ENCODE results near the gene RAPSN. TPM values are rescaled to one million over a fixed set of nuclear protein-coding genes. Genes with fewer than 3 reads are reported as not detected.
A peak's percentile ranks its signal among the peaks of the same experiment; 100 is the strongest.

Gene RAPSN
- total RNA-seq, 1 donor from 2014 or later, result not detected

DNA sequence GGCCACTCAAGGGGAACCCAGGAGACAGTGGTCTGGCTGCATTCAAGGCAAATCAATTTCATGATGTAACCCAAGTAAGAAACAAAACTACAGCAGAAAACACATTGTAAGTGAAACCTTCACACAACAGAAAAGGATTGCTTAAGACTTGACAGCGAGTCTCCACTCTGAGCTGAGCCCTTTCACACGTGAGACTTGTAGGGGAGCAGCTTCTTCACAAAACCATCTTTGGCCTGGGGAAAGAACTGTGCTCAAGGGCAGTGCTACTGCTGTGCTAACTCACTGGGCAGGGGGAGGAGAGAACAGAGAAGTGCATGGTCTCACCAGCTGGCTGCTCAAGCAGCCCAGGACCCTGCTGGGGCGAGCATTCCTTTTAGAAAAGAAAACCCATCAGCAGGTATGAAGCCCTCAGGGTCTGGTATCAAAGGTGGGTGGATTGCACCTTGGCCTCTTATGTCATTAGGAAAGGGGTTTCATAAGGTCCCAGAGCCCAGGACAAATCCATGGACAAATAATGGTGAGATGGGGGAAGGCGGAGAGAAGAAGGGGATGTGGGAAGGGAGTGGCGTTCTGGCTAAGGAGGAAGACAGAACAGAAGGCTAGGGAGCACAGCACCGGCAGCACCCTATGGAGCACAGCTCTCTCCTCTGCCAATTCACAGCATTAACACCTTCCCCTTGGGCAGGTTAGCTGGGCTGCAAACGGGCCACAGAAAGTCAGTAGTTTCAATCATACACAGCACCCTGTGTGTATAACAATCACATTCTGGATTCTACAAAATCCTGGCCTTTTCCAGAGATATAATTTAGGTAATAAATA lies 20.6 kb upstream of the RAPSN start:
- no peaks in the 10 kb centered on the region for H3K27me3 Mint-ChIP-seq (ENCODE audit: insufficient read depth, low read depth)
- no peak for TF ChIP-seq EZH2phosphoT487 (IDR thresholded peaks at IDR 0.05)
- TF ChIP-seq EZH2 (IDR thresholded peaks at IDR 0.05), result no peak
- TF ChIP-seq, protein P1, sequence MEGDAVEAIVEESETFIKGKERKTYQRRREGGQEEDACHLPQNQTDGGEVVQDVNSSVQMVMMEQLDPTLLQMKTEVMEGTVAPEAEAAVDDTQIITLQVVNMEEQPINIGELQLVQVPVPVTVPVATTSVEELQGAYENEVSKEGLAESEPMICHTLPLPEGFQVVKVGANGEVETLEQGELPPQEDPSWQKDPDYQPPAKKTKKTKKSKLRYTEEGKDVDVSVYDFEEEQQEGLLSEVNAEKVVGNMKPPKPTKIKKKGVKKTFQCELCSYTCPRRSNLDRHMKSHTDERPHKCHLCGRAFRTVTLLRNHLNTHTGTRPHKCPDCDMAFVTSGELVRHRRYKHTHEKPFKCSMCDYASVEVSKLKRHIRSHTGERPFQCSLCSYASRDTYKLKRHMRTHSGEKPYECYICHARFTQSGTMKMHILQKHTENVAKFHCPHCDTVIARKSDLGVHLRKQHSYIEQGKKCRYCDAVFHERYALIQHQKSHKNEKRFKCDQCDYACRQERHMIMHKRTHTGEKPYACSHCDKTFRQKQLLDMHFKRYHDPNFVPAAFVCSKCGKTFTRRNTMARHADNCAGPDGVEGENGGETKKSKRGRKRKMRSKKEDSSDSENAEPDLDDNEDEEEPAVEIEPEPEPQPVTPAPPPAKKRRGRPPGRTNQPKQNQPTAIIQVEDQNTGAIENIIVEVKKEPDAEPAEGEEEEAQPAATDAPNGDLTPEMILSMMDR (IDR thresholded peaks at IDR 0.05), result no peak
- no peaks in the 10 kb centered on the region for H3K27me3 ChIP-seq
- peaks cover 62% of the 10 kb centered on the region for H3F3A ChIP-seq (ENCODE audit: low read depth)
- no peak overlapping the region for H3K4me3 ChIP-seq
- H3K36me3 Mint-ChIP-seq, result peaks cover 49% of the 10 kb centered on the region
- peak overlapping the region; percentile 50 for H3K27ac Mint-ChIP-seq
- no peak overlapping the region for H2AFZ ChIP-seq (replicated peaks)
- H3K4me2 ChIP-seq, result no peak overlapping the region
- no peaks in the 10 kb centered on the region for H3K9me3 ChIP-seq (ENCODE audit: low read depth)
- H3K9me3 Mint-ChIP-seq, result no peaks in the 10 kb centered on the region
- H3K36me3 ChIP-seq, result peaks cover 18% of the 10 kb centered on the region
- H4K20me1 ChIP-seq (ENCODE audit: low read depth), result peaks cover 42% of the 10 kb centered on the region
- peak overlapping the region; percentile 74 for H3K27ac ChIP-seq
- H3K4me1 ChIP-seq, result peaks cover 55% of the 10 kb centered on the region
- H3K9ac ChIP-seq, result no peak overlapping the region
- peaks cover 39% of the 10 kb centered on the region for H3K79me2 ChIP-seq (ENCODE audit: low read depth)
- no peak for DNase-seq (ENCODE audit: low spot score)
- no peak overlapping the region for H3K4me3 Mint-ChIP-seq
- peaks cover 44% of the 10 kb centered on the region for H3K4me1 Mint-ChIP-seq

DNA sequence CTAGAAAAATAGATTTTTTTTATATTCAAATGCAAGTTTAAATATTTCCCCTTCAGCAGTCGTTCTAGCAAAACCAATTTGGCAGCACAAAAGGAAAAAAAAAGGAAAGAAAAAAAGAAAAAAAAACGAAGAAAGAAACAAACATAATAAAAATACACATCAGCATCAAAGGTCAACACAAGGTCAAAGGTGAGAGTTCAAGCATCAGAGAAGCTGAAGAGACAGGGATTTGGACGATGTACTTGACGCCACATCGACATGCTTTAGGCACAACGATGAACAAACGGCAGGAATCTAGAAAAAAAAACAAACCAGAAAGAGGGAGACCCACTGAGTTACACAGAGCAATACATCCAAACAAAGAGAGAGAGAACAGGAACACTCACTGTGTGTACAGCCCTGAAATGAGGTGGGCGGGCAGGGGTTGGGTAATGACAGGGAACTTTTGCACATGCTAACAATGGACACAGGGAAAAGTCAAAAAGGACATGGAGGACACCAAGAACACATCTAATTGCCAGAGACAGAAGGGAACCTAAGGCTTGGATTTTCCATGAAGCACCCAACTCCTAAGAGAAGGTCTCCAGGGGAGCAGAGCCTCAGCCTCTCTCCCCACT lies 19.8 kb upstream of the RAPSN start:
- TF ChIP-seq EZH2 (IDR thresholded peaks at IDR 0.05), result no peak
- TF ChIP-seq EZH2phosphoT487 (IDR thresholded peaks at IDR 0.05), result no peak
- TF ChIP-seq, protein P1 (IDR thresholded peaks at IDR 0.05), result no peak
- H3K4me1 Mint-ChIP-seq, result peaks cover 47% of the 10 kb centered on the region
- H3F3A ChIP-seq (ENCODE audit: low read depth), result peaks cover 71% of the 10 kb centered on the region
- no peak overlapping the region for H3K4me3 Mint-ChIP-seq
- no peak overlapping the region for H3K4me3 ChIP-seq
- H3K4me1 ChIP-seq, result peaks cover 62% of the 10 kb centered on the region
- no peak overlapping the region for H2AFZ ChIP-seq (replicated peaks)
- peaks cover 43% of the 10 kb centered on the region for H3K79me2 ChIP-seq (ENCODE audit: low read depth)
- H3K4me2 ChIP-seq, result peak overlapping the region; percentile 58
- H3K9me3 ChIP-seq (ENCODE audit: low read depth), result no peaks in the 10 kb centered on the region
- H3K27me3 Mint-ChIP-seq (ENCODE audit: insufficient read depth, low read depth), result no peaks in the 10 kb centered on the region
- H3K27ac Mint-ChIP-seq, result peak overlapping the region; percentile 2
- DNase-seq (ENCODE audit: low spot score), result no peak
- H3K36me3 ChIP-seq, result peaks cover 18% of the 10 kb centered on the region
- peaks cover 42% of the 10 kb centered on the region for H4K20me1 ChIP-seq (ENCODE audit: low read depth)
- no peaks in the 10 kb centered on the region for H3K9me3 Mint-ChIP-seq
- no peaks in the 10 kb centered on the region for H3K27me3 ChIP-seq
- peaks cover 44% of the 10 kb centered on the region for H3K36me3 Mint-ChIP-seq
- peak overlapping the region; percentile 90 for H3K27ac ChIP-seq
- H3K9ac ChIP-seq, result no peak overlapping the region

DNA sequence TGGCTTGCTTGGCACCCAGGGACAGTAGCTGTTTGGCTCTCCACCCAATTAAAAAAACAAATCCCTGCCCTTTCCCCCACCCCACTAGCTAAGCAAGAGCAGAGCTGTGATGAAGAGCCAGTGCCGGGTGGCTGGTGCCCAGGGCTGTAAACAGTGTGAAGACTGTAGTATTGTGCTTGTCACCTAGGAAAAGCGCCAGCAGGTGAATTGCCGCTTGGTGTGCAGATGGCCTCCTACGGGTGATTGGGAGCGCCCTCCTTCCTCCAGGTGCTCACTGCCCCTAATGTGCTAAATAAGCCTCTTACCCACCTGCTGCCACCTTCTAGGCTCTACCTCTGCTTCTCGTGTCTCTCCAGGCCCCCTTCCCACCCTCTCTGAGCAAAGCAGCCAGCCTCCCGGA lies 18.4 kb upstream of the RAPSN start:
- peak overlapping the region; percentile 46 for H3K27ac Mint-ChIP-seq
- H3K4me3 Mint-ChIP-seq, result no peak overlapping the region
- H3K36me3 Mint-ChIP-seq, result peaks cover 35% of the 10 kb centered on the region
- Histone ChIP-seq H3K9me3 (ENCODE audit: low read depth) (no peaks in the 10 kb centered on the region), H3K4me2 (peak overlapping the region; percentile 58), H3K4me3 (no peak overlapping the region), H3K9ac (no peak overlapping the region), H3K36me3 (peaks cover 8% of the 10 kb centered on the region), H3K27me3 (no peaks in the 10 kb centered on the region), H4K20me1 (ENCODE audit: low read depth) (peaks cover 42% of the 10 kb centered on the region), H3F3A (ENCODE audit: low read depth) (peaks cover 76% of the 10 kb centered on the region), H3K27ac (peak overlapping the region; percentile 90), H2AFZ (replicated peaks) (no peak overlapping the region), H3K4me1 (peaks cover 62% of the 10 kb centered on the region), H3K79me2 (ENCODE audit: low read depth) (peaks cover 47% of the 10 kb centered on the region)
- DNase-seq (ENCODE audit: low spot score), result no peak
- peaks cover 47% of the 10 kb centered on the region for H3K4me1 Mint-ChIP-seq
- no peaks in the 10 kb centered on the region for H3K9me3 Mint-ChIP-seq
- TF ChIP-seq, protein P1 (IDR thresholded peaks at IDR 0.05), result no peak
- TF ChIP-seq EZH2phosphoT487 (IDR thresholded peaks at IDR 0.05), result no peak
- no peaks in the 10 kb centered on the region for H3K27me3 Mint-ChIP-seq (ENCODE audit: insufficient read depth, low read depth)

Data from neural progenitor cell (in vitro differentiated cells).